Pons (tissue), 1 donor: ENCODE measurements around the gene GATA2.
A peak's percentile ranks its signal among the peaks of the same experiment; 100 is the strongest.

Source experiments
- DNase-seq: peaks from one replicate; pipeline ENCODE4 v3.0.0-alpha.2; 2016; ENCODE audit warnings: low spot score

The GATA2 gene

GRCh38 chr3:128502712-128503111 lies 9.7 kb upstream of the GATA2 start:
- no peak for DNase-seq

- DNase-seq: no peak
These were observed 8.4 kb upstream of the GATA2 start for GRCh38 chr3:128501431-128501830.

DNA sequence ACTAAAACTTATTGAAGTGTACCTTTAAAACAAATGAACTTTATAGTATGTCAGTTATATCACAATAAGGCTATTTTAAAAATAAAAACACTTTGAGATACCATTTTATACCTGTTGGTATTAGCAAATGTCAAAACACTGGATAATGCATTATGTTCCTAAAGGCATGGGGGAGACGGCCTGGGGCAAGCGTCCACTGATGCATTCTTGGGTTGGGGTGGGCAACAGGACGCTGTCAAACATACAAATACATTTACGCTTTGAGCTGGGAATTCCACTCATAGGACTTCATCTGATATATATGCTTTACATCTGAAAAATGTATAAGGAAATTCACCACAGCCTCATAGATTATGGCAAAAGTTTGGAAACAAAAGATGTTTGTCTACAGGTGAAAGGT lies 7.6 kb upstream of the GATA2 start:
- no peak for DNase-seq

GRCh38 chr3:128499724-128500275 lies 6.8 kb upstream of the GATA2 start:
- DNase-seq: no peak

DNA sequence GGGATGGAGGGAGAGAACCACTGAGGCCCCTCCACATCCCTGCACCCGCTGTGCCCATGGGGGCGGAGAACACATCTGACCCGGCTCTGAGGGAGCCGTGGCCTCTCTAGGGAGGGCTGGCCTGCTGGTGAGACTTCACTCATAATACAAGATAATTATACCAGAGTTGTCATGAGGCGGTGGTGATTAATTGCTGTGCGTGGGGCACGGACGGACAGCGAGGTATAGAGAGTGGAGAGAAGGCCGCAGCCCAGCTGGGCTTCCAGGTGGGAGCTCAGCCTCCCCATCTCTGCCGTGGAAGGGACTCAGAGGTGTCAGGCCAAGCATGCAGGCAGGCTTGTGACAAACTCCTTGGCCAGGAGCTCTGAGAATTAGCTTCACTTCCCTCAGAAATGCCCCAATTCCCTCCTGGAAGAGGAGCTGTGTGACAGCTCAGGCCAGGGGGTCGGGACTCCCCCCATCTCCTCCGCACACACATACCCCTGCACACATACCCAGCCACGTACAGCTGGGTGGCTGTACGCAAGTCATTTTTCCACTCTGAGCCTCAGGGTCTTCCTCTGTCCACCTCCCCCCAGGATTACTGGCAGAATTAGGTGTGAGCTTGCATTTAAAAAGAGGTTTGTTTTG lies 6.0 kb upstream of the GATA2 start:
- no peak for DNase-seq

GRCh38 chr3:128498127-128498626 lies 5.2 kb upstream of the GATA2 start:
- no peak for DNase-seq

DNA sequence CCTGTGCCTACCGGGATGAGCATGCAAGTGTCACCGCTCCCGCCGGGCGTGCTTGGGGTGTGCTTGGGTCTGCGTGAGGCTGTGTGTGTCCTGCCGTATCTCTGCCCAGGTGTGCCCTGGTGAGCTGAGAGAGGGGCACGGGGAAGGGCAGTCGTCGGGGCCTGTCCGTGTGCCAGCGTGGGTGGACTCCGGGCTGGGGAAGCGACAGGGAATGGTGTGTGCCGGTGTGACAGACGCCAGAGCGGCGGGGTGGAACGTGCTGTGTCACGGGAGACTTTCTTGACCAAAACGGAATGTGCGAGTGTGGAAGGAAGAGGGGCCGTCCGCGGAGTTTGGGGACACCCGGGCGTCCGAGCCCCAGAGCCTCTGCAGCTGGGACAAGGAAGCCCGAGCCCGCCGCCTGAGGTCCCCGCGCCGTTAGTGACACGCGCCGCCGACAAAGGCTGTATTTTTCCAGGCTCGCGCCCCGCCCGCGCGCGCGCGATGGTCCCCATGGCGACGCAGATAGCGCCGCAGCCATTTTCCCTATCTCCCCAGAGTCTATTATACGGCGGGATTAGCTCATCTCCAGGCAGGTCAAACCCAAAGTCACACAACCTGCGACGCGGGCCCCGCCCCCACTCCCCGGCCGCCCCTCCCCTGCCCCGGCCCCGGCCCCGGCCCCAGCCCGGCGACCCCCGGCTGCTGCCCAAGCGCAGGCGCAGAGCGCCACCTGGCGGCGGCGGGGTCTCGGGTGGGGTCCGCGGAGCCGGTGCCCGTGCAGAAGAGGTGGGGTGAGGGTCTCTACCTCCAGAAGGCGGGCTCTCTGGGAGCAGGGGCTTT lies 4.5 kb upstream of the GATA2 start:
- peak; percentile 45 for DNase-seq

- DNase-seq: no peak
These were observed 3.8 kb upstream of the GATA2 start for GRCh38 chr3:128496602-128497304.

DNA sequence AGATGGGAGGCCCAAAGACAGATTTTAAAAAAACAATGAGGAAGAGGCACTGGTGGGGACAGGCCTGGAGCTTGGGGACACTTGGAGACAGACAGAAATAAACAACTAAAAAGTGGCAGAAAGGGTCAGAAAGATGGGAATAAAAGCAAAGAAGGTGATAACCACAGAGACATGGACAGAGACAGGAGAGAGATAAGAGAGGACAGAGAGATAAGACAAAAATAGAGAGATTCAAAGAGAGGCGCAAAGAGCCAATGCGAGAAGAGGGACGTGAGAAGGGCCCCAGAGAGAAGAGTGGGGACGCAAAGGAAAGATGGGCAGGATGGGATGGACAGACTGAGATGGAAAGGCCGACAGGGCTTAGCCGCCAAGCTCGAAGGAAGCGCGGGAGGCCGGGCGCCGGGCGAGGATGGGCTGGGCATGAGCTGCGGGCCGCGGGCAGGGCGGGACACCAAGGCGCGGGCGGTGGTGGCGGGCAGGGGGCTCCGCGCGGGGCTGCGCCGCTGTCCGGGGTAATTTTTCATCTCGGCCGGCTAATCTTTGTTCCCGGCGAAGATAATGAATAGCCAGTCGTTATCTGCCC lies 3.1 kb upstream of the GATA2 start:
- no peak for DNase-seq

GRCh38 chr3:128495435-128495970 lies 2.5 kb upstream of the GATA2 start:
- no peak for DNase-seq

- no peak for DNase-seq
These were observed 1.3 kb upstream of the GATA2 start for GRCh38 chr3:128494367-128494650.

- DNase-seq: no peak
These were observed 767 bp upstream of the GATA2 start for GRCh38 chr3:128493570-128494366.

- DNase-seq: no peak
These were observed 895 bp downstream of the GATA2 start for GRCh38 chr3:128491941-128492670.

DNA sequence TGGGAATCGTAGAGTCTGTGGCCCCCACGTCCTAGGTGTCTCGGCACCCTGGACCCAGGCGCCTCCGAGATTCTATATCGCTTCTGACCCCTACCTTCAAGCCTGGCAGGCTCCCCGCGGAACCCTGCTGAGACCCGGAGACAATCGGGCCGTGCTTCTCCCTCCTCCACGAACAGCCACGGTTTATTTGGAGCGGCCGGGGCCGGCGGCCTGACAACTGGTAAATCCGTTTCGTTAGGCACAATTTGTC lies 1.4 kb downstream of the GATA2 start:
- no peak for DNase-seq

- no peak for DNase-seq
These were observed 1.9 kb downstream of the GATA2 start for GRCh38 chr3:128490915-128491690.

- no peak for DNase-seq
These were observed 2.4 kb downstream of the GATA2 start for GRCh38 chr3:128490650-128490914.

DNA sequence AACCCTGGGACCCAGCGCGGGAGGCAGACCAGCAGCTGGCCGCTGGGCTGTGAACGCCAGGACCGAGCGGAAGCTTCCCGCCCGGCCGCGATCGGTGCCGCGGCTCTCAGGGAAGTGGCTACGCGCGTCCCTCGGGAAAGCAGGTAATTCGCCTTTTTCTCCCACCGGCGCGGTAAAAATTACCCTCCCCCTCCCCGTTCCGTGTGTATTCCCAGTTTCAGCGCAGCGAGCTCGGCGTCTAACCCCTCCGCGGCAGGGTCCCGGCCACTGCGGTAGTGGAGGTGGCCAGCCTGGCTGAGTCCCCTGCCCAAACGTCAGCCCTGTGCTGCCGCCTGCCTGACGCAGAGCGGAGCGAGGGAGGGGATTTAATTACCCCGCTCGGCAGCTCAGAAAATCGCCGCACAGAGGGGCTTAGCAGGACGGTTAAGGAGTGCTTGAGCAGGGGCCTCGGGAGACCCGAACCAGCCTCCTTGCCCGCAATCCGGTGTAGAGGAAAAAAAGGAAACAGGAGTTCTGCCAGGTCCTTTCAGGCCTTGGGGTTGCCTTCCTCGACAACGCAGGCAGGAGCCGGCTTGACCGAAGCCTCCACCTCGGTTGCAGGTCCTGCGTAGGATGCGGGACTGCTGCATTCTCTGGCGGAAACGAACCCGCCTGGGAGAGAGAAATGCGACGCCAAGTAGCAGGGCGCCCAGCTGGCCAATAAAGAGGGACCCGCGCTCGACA lies 2.9 kb downstream of the GATA2 start:
- DNase-seq: no peak

DNA sequence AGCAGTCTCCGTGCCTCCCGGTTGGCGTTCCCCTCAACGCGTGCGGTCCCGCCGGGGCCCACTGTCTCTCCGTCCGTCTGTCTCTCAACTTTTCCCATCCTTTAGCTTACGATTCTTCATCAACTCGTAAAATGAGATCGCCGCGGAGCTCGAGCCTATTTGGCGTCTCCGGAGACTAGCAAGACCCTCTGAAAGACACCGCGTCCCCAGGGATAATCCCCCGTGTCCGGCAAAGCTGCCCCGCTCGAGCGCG lies 3.4 kb downstream of the GATA2 start:
- DNase-seq: no peak

DNA sequence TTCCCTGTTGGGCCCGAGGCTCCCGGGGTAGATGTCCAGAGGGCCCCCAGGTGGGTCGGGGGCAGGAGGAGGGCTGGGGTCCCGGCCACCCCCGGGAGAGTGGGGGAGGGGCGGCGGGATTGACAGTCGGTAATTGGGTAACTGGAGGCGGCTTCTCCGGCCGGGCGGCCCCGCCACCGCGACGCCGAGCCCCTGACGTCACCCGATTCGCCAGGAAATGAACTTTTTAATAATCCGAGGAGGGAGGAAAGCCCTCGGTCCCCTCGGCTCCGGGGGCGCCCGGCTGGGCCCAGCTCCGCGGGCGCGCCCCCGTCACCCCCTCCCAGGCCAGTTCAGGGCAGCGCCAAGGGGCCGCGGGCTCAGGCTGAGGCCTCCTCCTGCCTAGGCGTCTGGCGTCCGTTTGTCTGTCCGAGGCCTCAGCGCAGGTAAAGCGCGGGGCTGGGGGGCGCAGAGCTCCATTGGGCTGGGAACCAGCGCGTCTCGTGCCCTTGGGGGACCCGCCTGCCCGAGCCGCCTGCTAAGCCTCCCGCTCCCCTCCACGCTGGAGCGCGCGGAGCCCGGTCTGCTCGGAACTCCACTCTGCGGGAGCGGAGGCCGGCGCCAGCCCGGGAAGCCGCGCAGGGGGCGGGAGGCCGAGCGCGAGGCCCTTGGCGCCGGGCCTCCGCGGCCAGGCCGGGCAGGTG lies 3.9 kb downstream of the GATA2 start:
- no peak for DNase-seq

GRCh38 chr3:128488636-128488990 lies 4.4 kb downstream of the GATA2 start:
- no peak for DNase-seq
